SU-DHL-6 (cell line): ENCODE data around the gene SLC6A7.

Experiments
- H2AFZ ChIP-seq: fragments of 200-600 bp; sonication (generic); 2 replicates; pipeline ENCODE4 v1.6.1; 2014; ENCODE audit warnings: low read depth, mild to moderate bottlenecking, moderate library complexity, mixed read lengths, antibody characterized with exemption, low read length; ENCODE audit not compliant: severe bottlenecking
- H3F3A ChIP-seq: fragments of 200-600 bp; shearing (Covaris generic); 2 replicates; pipeline ENCODE4 v1.6.0; 2016; ENCODE audit warnings: antibody characterized with exemption, mild to moderate bottlenecking; ENCODE audit not compliant: insufficient read depth
- H3K27ac ChIP-seq: fragments of 200-600 bp; sonication (generic); 2 replicates; pipeline ENCODE4 v1.5.1; 2016; ENCODE audit warnings: low read depth, mild to moderate bottlenecking, low read length, moderate library complexity, mixed read lengths
- H3K27me3 ChIP-seq: fragments of 200-600 bp; sonication (generic), shearing (Covaris generic); 2 replicates; pipeline ENCODE4 v1.6.0; 2014; ENCODE audit warnings: mild to moderate bottlenecking, low read length
- H3K36me3 ChIP-seq: fragments of 200-600 bp; sonication (generic); 2 replicates; pipeline ENCODE4 v1.6.1; 2014; ENCODE audit warnings: mild to moderate bottlenecking, low read length, mixed read lengths
- H3K4me2 ChIP-seq: fragments of 300-600, 200-600 bp; shearing (Covaris generic), sonication (generic); 2 replicates; pipeline ENCODE4 v1.6.0; 2014; ENCODE audit warnings: low read length, low read depth, mild to moderate bottlenecking; ENCODE audit not compliant: poor library complexity, severe bottlenecking
- H3K4me3 ChIP-seq: fragments of 200-600 bp; sonication (generic); 2 replicates; pipeline ENCODE4 v1.5.1; 2014; ENCODE audit warnings: antibody characterized with exemption, low read length, mild to moderate bottlenecking, mixed read lengths; ENCODE audit not compliant: insufficient read depth, poor library complexity, severe bottlenecking
- H3K79me2 ChIP-seq: fragments of 200-600 bp; sonication (generic); 2 replicates; pipeline ENCODE4 v1.6.1; 2014; ENCODE audit warnings: mild to moderate bottlenecking, low read length, moderate library complexity; ENCODE audit not compliant: insufficient read depth
- H3K9ac ChIP-seq: fragments of 200-600 bp; sonication (generic); 2 replicates; pipeline ENCODE4 v1.7.0; 2014; ENCODE audit warnings: mild to moderate bottlenecking, low read length
- H3K9me2 ChIP-seq: fragments of 200-600 bp; sonication (generic); replicated peaks from 2 replicates; pipeline ENCODE4 v1.6.1; 2014; ENCODE audit warnings: low read length; ENCODE audit not compliant: insufficient read depth
- H3K9me3 ChIP-seq: fragments of 200-600 bp; sonication (generic); 2 replicates; pipeline ENCODE4 v1.6.1; 2014; ENCODE audit warnings: low read length, mixed read lengths; ENCODE audit not compliant: insufficient read depth
- H4K20me1 ChIP-seq: fragments of 200-600 bp; sonication (generic); 2 replicates; pipeline ENCODE4 v1.6.1; 2014; ENCODE audit warnings: low read depth, mild to moderate bottlenecking, antibody characterized with exemption, low read length, moderate library complexity, mixed read lengths
- EZH2phosphoT487 ChIP-seq: fragments of 200-600 bp; sonication (generic), shearing (Covaris generic); conservative IDR thresholded peaks from 2 replicates; pipeline ENCODE4 v1.6.1; 2018; ENCODE audit warnings: mild to moderate bottlenecking, antibody characterized with exemption, low read length, moderate library complexity, mixed read lengths
- TF ChIP-seq, protein P1 (sequence below): fragments of 200-600 bp; sonication (generic); IDR thresholded peaks from one replicate; pipeline ENCODE4 v1.5.1; 2017; ENCODE audit warnings: antibody characterized with exemption, mild to moderate bottlenecking, low read length, moderate library complexity; ENCODE audit not compliant: insufficient read depth, poor library complexity, severe bottlenecking

SLC6A7 gene

GRCh38 chr5:150163547-150164059 lies 26.3 kb upstream of the SLC6A7 start:
- no peaks in the 10 kb centered on the region for H3K9me2 ChIP-seq
- H3K9me3 ChIP-seq, result no peaks in the 10 kb centered on the region
- H3K27me3 ChIP-seq, result no peaks in the 10 kb centered on the region
- H3K4me3 ChIP-seq, result no peak overlapping the region
- H3K27ac ChIP-seq, result no peak overlapping the region
- H3K9ac ChIP-seq, result no peak overlapping the region
- no peaks in the 10 kb centered on the region for H3F3A ChIP-seq
- H4K20me1 ChIP-seq, result no peaks in the 10 kb centered on the region
- no peaks in the 10 kb centered on the region for H3K79me2 ChIP-seq
- no peak overlapping the region for H3K4me2 ChIP-seq
- no peak overlapping the region for H2AFZ ChIP-seq
- TF ChIP-seq, protein P1, sequence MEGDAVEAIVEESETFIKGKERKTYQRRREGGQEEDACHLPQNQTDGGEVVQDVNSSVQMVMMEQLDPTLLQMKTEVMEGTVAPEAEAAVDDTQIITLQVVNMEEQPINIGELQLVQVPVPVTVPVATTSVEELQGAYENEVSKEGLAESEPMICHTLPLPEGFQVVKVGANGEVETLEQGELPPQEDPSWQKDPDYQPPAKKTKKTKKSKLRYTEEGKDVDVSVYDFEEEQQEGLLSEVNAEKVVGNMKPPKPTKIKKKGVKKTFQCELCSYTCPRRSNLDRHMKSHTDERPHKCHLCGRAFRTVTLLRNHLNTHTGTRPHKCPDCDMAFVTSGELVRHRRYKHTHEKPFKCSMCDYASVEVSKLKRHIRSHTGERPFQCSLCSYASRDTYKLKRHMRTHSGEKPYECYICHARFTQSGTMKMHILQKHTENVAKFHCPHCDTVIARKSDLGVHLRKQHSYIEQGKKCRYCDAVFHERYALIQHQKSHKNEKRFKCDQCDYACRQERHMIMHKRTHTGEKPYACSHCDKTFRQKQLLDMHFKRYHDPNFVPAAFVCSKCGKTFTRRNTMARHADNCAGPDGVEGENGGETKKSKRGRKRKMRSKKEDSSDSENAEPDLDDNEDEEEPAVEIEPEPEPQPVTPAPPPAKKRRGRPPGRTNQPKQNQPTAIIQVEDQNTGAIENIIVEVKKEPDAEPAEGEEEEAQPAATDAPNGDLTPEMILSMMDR, result no peak
- TF ChIP-seq EZH2phosphoT487, result no peak
- H3K36me3 ChIP-seq, result no peaks in the 10 kb centered on the region

- TF ChIP-seq, protein P1, result no peak
- TF ChIP-seq EZH2phosphoT487, result no peak
- Histone ChIP-seq H3F3A (no peaks in the 10 kb centered on the region), H3K4me3 (no peak overlapping the region), H2AFZ (no peak overlapping the region), H3K9ac (no peak overlapping the region), H3K79me2 (no peaks in the 10 kb centered on the region), H3K9me3 (no peaks in the 10 kb centered on the region), H3K27me3 (no peaks in the 10 kb centered on the region), H3K36me3 (no peaks in the 10 kb centered on the region), H3K9me2 (no peaks in the 10 kb centered on the region), H3K4me2 (no peak overlapping the region), H3K27ac (no peak overlapping the region), H4K20me1 (no peaks in the 10 kb centered on the region)
Measured at GRCh38 chr5:150164211-150164980, 25.5 kb upstream of the SLC6A7 start.

DNA sequence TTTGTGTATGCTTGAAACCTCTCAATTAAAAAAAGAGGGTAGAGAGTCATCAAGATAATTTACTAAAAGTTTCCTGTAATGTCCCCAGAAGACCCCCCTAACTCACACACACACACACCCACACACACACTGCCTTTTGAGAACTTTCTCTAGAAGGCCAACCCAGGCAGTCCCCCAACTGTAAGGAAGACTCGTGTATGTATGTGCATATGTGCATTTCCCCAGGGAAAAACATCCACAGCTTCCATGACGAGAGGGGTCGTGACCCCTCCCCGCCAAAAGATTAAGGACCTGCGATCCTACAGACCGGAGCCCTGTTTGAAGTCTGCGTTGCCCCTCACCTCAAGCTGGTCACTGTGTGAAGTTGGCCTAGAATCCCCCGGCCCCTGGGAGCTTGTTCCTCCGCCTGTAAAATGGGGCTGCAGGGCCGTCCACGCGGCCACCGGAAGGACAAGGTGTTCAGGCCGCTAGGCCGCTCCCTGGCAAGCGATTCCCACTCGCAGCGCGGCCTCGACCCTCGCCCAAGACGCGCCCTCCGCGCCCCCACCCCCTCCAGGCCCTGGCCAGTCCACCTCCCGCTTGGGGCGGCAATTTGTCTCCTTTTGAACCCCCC lies 23.7 kb upstream of the SLC6A7 start:
- Histone ChIP-seq H3F3A (no peaks in the 10 kb centered on the region), H3K27me3 (no peaks in the 10 kb centered on the region), H3K9ac (no peak overlapping the region), H3K4me2 (no peak overlapping the region), H3K79me2 (no peaks in the 10 kb centered on the region), H3K9me3 (no peaks in the 10 kb centered on the region), H3K9me2 (no peaks in the 10 kb centered on the region), H3K27ac (no peak overlapping the region), H3K4me3 (no peak overlapping the region), H4K20me1 (no peaks in the 10 kb centered on the region), H2AFZ (no peak overlapping the region), H3K36me3 (no peaks in the 10 kb centered on the region)
- TF ChIP-seq EZH2phosphoT487, result no peak
- TF ChIP-seq, protein P1, result no peak
